Nucleus accumbens (tissue), 56 donors: ENCODE data around the gene NOS2.

Experiments used
- DNase-seq, 56 donors: peaks; one replicate each; lab custom pipeline; 2025; lab: John Stamatoyannopoulos, UW

The NOS2 gene

GRCh38 chr17:27821318-27821717 lies 21.0 kb upstream of the NOS2 start:
- no peak for DNase-seq

- no peak for DNase-seq
Observed at GRCh38 chr17:27819145-27819544, 18.8 kb upstream of the NOS2 start.

GRCh38 chr17:27818401-27819105 lies 18.2 kb upstream of the NOS2 start:
- DNase-seq = no peak

GRCh38 chr17:27817731-27818130 lies 17.4 kb upstream of the NOS2 start:
- no peak for DNase-seq

- DNase-seq = no peak
Observed at GRCh38 chr17:27816946-27817345, 16.6 kb upstream of the NOS2 start.

GRCh38 chr17:27811961-27812360 lies 11.6 kb upstream of the NOS2 start:
- DNase-seq = no peak

GRCh38 chr17:27810902-27811557 lies 10.7 kb upstream of the NOS2 start:
- DNase-seq = no peak

GRCh38 chr17:27810211-27810901 lies 10.0 kb upstream of the NOS2 start:
- no peak for DNase-seq

- DNase-seq = no peak
Observed at GRCh38 chr17:27809555-27809954, 9.2 kb upstream of the NOS2 start.

GRCh38 chr17:27808628-27809027 lies 8.3 kb upstream of the NOS2 start:
- no peak for DNase-seq

GRCh38 chr17:27807567-27808470 lies 7.5 kb upstream of the NOS2 start:
- no peak for DNase-seq

GRCh38 chr17:27805520-27806146 lies 5.3 kb upstream of the NOS2 start:
- DNase-seq = peak in 53 of 56 donors; percentile 4 to 91 (median 65)

- no peak for DNase-seq
Observed at GRCh38 chr17:27804113-27804512, 3.8 kb upstream of the NOS2 start.

- no peak for DNase-seq
Observed at GRCh38 chr17:27802962-27803680, 2.8 kb upstream of the NOS2 start.

GRCh38 chr17:27802033-27802432 lies 1.7 kb upstream of the NOS2 start:
- DNase-seq = no peak

GRCh38 chr17:27798376-27798775 lies 2.0 kb downstream of the NOS2 start:
- DNase-seq = no peak

- DNase-seq = no peak
Observed at GRCh38 chr17:27797390-27798091, 2.8 kb downstream of the NOS2 start.

- no peak for DNase-seq
Observed at GRCh38 chr17:27793906-27794569, 6.3 kb downstream of the NOS2 start.
